ENCODE data around the gene AKNAD1.

DNA sequence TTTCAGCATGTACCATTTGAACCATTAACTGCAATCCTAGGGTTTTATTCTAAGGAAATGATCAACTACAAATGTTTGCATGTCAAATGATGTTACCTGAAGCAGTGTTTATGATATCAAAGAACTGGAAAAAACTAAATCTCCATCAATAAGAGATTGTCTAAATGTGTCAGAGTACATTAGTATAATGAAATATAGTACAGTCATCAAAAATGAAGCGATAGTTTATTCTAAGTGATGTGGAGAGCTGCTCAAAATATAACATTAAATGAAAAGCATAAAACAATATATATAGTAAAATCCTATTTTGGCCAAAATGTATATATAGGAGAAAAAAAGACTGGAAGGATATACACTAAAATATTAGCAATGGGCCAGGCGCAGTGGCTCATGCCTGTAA is 24.0 kb downstream of the AKNAD1 start:
- TF ChIP-seq POLR2AphosphoS5 (IDR thresholded peaks at IDR 0.05; ENCODE audit: low read depth, low read length) (no peak), TAF1 (IDR thresholded peaks at IDR 0.05; ENCODE audit: borderline replicate concordance, insufficient read depth, low read length) (no peak), FOXP2 (optimal IDR thresholded peaks at IDR 0.05; ENCODE audit: borderline replicate concordance, extremely low read depth, extremely low read length, insufficient read depth) (no peak)
- TF ChIP-seq, protein P1, sequence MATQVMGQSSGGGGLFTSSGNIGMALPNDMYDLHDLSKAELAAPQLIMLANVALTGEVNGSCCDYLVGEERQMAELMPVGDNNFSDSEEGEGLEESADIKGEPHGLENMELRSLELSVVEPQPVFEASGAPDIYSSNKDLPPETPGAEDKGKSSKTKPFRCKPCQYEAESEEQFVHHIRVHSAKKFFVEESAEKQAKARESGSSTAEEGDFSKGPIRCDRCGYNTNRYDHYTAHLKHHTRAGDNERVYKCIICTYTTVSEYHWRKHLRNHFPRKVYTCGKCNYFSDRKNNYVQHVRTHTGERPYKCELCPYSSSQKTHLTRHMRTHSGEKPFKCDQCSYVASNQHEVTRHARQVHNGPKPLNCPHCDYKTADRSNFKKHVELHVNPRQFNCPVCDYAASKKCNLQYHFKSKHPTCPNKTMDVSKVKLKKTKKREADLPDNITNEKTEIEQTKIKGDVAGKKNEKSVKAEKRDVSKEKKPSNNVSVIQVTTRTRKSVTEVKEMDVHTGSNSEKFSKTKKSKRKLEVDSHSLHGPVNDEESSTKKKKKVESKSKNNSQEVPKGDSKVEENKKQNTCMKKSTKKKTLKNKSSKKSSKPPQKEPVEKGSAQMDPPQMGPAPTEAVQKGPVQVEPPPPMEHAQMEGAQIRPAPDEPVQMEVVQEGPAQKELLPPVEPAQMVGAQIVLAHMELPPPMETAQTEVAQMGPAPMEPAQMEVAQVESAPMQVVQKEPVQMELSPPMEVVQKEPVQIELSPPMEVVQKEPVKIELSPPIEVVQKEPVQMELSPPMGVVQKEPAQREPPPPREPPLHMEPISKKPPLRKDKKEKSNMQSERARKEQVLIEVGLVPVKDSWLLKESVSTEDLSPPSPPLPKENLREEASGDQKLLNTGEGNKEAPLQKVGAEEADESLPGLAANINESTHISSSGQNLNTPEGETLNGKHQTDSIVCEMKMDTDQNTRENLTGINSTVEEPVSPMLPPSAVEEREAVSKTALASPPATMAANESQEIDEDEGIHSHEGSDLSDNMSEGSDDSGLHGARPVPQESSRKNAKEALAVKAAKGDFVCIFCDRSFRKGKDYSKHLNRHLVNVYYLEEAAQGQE (IDR thresholded peaks at IDR 0.05; ENCODE audit: insufficient read depth in 1 of 2, low read depth in 2 of 2, low read length in 2 of 2): no peak

Measured in PFSK-1 (cell line).